Neutrophil (primary cell): ENCODE measurements around the gene SPAG5.

Experiments
- H3K27ac ChIP-seq: fragments of 200-600 bp; sonication (generic); 2 replicates; pipeline ENCODE4 v1.5.1; 2016; ENCODE audit warnings: mild to moderate bottlenecking, moderate library complexity
- H3K27me3 ChIP-seq: fragments of 200-600 bp; sonication (generic); 2 replicates; pipeline ENCODE4 v1.6.0; 2016; ENCODE audit warnings: mild to moderate bottlenecking
- H3K36me3 ChIP-seq: fragments of 200-600 bp; sonication (generic); 2 replicates; pipeline ENCODE4 v1.5.1; 2017
- H3K4me1 ChIP-seq, 2 experiments: fragments of 200-600 bp in 1 of 2; sonication (generic) in 1 of 2; 1 replicate in 1 of 2; 2 replicates in 1 of 2; pipeline versions ENCODE4 v1.5.1 to v1.6.1; 2013 to 2016; ENCODE audit warnings: low read depth in 1 of 2, low read length in 1 of 2, mild to moderate bottlenecking in 1 of 2, moderate library complexity in 1 of 2; ENCODE audit not compliant: control insufficient read depth in 1 of 2, insufficient read depth in 1 of 2
- H3K4me3 ChIP-seq, 2 experiments: fragments of 200-600 bp in 1 of 2; sonication (generic) in 1 of 2; 1 replicate in 1 of 2; 2 replicates in 1 of 2; pipeline ENCODE4 v1.5.1; 2013 to 2016; ENCODE audit warnings: low read depth in 1 of 2, low read length in 1 of 2, mild to moderate bottlenecking in 1 of 2, moderate library complexity in 1 of 2
- H3K9me3 ChIP-seq: fragments of 200-600 bp; sonication (generic); 2 replicates; pipeline ENCODE4 v1.5.1; 2016
- TF ChIP-seq, protein P1 (sequence below): fragments of 200-600 bp; sonication (generic); IDR thresholded peaks from 2 replicates; pipeline ENCODE4 v1.5.1; 2016; ENCODE audit warnings: antibody characterized with exemption

Gene SPAG5

DNA sequence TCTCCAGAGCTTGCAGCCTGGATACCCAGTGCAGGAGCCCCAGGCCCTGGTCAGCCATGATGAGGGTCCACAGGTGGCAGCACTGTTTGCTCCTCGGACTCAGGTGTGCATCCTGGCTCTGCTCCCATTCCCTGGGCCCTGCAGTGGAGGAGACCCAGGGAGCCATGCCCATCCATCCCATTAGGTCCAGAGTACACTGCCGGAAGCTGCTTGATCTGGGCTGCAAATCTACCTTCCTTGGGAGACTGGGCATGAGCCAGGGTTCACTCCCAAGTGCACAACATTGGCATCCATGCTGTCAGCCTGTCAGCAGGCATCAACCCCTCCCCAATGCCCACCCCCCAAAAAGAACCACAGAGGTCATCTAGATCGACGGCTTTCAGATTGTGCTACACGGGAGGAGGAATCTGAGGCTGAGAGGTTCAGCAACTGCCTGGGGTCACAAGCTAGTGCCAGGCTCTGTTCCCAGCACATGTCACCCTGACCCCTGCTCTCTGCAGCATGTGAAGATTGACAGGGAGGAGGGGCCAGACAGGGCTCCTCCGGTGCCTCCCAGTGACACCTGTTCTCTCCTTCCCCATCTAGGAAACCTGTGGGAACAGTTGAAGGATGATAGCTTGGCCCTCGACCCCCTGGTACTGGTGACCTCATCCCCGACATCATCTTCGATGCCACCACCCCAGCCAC lies 62.1 kb downstream of the SPAG5 start:
- TF ChIP-seq, protein P1, sequence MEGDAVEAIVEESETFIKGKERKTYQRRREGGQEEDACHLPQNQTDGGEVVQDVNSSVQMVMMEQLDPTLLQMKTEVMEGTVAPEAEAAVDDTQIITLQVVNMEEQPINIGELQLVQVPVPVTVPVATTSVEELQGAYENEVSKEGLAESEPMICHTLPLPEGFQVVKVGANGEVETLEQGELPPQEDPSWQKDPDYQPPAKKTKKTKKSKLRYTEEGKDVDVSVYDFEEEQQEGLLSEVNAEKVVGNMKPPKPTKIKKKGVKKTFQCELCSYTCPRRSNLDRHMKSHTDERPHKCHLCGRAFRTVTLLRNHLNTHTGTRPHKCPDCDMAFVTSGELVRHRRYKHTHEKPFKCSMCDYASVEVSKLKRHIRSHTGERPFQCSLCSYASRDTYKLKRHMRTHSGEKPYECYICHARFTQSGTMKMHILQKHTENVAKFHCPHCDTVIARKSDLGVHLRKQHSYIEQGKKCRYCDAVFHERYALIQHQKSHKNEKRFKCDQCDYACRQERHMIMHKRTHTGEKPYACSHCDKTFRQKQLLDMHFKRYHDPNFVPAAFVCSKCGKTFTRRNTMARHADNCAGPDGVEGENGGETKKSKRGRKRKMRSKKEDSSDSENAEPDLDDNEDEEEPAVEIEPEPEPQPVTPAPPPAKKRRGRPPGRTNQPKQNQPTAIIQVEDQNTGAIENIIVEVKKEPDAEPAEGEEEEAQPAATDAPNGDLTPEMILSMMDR: no peak
- Histone ChIP-seq H3K27ac (no peak overlapping the region), H3K9me3 (no peaks in the 10 kb centered on the region), H3K36me3 (no peaks in the 10 kb centered on the region), H3K27me3 (no peaks in the 10 kb centered on the region), H3K4me1 (no peaks in the 10 kb centered on the region), H3K4me3 (no peak overlapping the region)

DNA sequence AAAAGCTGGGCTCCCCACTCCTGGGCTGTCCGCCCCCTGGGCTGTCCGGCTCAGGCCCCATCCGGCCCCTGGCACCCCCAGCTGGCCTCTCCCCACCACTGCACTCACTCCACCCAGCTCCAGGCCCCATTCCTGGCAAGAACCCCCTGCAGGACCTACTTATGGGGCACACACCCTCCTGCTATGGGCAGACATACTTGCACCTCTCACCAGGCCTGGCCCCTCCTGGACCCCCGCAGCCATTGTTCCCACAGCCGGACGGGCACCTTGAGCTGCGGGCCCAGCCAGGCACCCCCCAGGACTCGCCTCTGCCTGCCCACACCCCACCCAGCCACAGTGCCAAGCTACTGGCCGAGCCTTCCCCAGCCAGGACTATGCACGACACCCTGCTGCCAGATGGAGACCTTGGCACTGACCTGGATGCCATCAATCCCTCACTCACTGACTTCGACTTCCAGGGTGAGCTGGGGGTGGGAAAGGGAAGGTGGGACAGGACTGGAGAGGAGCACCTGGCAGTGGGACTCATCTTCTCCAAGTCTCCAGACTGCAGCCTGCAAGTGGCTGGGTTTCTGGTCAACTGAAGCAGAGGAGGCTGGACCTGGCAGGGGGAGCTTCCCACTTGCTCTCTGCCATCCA lies 64.0 kb downstream of the SPAG5 start:
- TF ChIP-seq, protein P1: no peak
- no peaks in the 10 kb centered on the region for H3K4me1 ChIP-seq
- H3K27ac ChIP-seq: no peak overlapping the region
- H3K36me3 ChIP-seq: no peaks in the 10 kb centered on the region
- no peak overlapping the region for H3K4me3 ChIP-seq
- H3K9me3 ChIP-seq: no peaks in the 10 kb centered on the region
- H3K27me3 ChIP-seq: no peaks in the 10 kb centered on the region

DNA sequence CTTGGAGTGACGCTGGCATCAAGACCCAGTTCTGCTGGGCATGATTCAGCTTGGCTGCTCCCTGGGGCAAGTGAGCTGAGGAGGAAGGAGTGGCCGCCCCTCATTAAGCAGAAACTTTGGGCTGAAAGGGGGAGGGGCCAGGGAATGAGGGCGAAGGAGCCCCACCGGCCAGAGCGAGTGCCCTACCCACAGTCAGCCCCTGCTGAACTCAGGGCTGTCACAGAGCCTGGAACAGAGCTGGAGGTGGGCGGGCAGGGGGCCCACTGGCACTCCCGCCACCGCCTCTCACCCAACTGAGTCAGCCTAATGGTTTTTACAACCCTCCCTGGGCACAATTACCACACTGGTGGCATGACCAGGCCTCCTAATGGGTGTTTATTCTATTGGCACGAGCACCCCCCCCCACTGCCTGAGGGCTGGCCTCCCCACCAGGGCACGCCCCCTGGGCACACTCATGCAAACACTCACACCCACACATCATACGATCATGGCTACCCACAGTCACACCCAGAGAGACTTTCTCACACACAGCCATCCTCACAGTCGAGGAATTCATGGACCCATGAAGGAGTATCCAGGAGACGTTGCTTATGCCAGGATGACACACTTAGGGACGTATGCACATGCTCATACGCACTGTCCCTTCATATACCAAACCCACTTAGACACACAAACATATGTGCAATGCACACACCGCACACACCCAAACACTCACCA lies 65.6 kb downstream of the SPAG5 start:
- H3K4me1 ChIP-seq: no peaks in the 10 kb centered on the region
- no peaks in the 10 kb centered on the region for H3K36me3 ChIP-seq
- no peak overlapping the region for H3K27ac ChIP-seq
- H3K9me3 ChIP-seq: no peaks in the 10 kb centered on the region
- TF ChIP-seq, protein P1: no peak
- no peak overlapping the region for H3K4me3 ChIP-seq
- no peaks in the 10 kb centered on the region for H3K27me3 ChIP-seq

DNA sequence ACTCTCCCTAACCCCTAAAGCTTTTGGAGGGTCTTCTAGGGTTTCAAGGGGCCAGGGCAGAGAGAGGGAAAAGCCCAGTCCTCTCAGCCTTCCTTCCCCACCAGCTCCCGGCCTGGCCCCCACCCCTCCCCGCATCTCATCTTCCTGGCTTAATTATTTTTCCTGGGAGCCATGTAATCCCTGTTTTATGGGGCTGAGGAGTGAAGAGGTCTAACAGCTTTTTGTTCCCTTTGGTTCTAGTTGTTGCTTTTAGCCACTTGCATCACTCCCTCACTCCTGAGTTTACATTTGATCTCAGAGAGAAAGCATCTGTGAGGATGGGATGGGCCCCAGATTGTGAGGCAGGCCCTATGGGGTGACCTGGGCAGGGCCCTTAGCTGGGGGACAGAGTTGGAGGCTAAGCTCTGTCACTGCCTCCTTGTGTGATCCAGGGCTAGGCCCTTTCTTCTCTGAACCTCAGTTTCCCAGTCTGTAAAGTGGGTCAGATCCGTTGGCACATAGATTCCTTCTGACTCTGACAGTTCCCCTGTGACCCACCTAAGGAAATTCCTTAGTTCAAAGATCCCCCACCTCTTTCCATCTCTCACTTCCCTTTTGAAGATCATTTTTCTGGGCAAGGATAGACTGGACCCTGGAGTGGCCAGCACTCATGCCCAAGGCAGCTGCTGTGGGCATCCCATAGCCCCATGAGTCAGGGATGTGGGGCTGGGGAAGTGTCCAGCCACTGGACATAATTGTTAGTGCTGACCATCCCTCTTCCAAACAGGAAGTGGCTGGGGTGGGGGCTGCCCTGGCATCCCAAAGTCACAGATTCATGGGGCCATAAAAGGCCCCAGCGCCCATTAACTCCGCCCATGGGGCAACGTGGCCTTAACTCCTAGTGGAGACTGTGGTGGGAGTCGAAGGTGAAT lies 66.5 kb downstream of the SPAG5 start:
- no peaks in the 10 kb centered on the region for H3K4me1 ChIP-seq
- no peak overlapping the region for H3K4me3 ChIP-seq
- no peak overlapping the region for H3K27ac ChIP-seq
- no peaks in the 10 kb centered on the region for H3K36me3 ChIP-seq
- TF ChIP-seq, protein P1: no peak
- no peaks in the 10 kb centered on the region for H3K9me3 ChIP-seq
- H3K27me3 ChIP-seq: no peaks in the 10 kb centered on the region

DNA sequence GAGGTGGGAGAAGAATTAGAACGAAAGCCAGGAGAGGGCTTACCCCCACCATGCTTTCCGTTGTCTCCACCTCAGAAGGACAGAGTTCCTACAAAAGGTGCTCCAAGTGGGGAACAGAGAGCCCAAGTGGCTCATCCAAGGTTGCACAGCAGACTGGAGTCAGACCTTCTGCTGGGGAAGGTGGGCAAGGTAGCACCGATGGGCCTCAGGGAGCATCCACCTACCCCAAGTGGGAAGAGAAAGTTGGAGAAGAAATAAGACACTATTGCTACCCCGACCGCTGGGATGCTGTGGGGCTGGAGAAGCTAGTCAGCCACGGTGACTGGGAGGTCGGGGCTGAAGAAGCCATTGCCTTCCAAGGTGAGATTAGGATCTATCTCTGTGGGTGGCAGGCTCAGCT lies 67.9 kb downstream of the SPAG5 start:
- TF ChIP-seq, protein P1: no peak
- Histone ChIP-seq H3K27ac (no peak overlapping the region), H3K4me1 (no peaks in the 10 kb centered on the region), H3K36me3 (no peaks in the 10 kb centered on the region), H3K27me3 (no peaks in the 10 kb centered on the region), H3K4me3 (no peak overlapping the region), H3K9me3 (no peaks in the 10 kb centered on the region)
